H9 (cell line): ENCODE data around the gene DOC2B. TPM values are rescaled to one million over a fixed set of nuclear protein-coding genes. Genes with fewer than 3 reads are reported as not detected.

Source experiments
- DNase-seq: peaks from one replicate; pipeline ENCODE4 v3.0.0-alpha.2; 2017
- H2AFZ ChIP-seq: one replicate; pipeline ENCODE4 v1.6.1; 2013; ENCODE audit warnings: mild to moderate bottlenecking, low read length, control low read depth, moderate library complexity
- H2AK5ac ChIP-seq: 2 replicates; pipeline ENCODE4 v1.6.1; 2013; ENCODE audit warnings: low read length, control low read depth, mixed read lengths; ENCODE audit not compliant: insufficient read length
- H2BK120ac ChIP-seq: one replicate; pipeline ENCODE4 v1.6.1; 2013; ENCODE audit warnings: low read depth, mild to moderate bottlenecking, low read length, control low read depth, inconsistent platforms; ENCODE audit not compliant: poor library complexity, severe bottlenecking
- H2BK12ac ChIP-seq: 2 replicates; pipeline ENCODE4 v1.6.1; 2013; ENCODE audit warnings: low read length, control low read depth, mixed read lengths, low read depth; ENCODE audit not compliant: insufficient read length
- H2BK15ac ChIP-seq: 2 replicates; pipeline ENCODE4 v1.6.1; 2013; ENCODE audit warnings: low read depth, low read length, control low read depth
- H2BK20ac ChIP-seq: one replicate; pipeline ENCODE4 v1.6.1; 2013; ENCODE audit warnings: low read depth, mild to moderate bottlenecking, low read length, control low read depth, inconsistent platforms; ENCODE audit not compliant: poor library complexity, severe bottlenecking
- H2BK5ac ChIP-seq: 2 replicates; pipeline ENCODE4 v1.6.1; 2013; ENCODE audit warnings: low read length, control low read depth, mixed read lengths; ENCODE audit not compliant: insufficient read length
- H3K14ac ChIP-seq: 2 replicates; pipeline ENCODE4 v1.6.1; 2013; ENCODE audit warnings: low read length, control low read depth; ENCODE audit not compliant: insufficient read depth
- H3K18ac ChIP-seq: 2 replicates; pipeline ENCODE4 v1.6.1; 2013; ENCODE audit warnings: low read depth, mild to moderate bottlenecking, mixed read lengths, low read length, control low read depth; ENCODE audit not compliant: insufficient read length
- H3K23ac ChIP-seq: 2 replicates; pipeline ENCODE4 v1.6.1; 2013; ENCODE audit warnings: low read length, control low read depth, mixed read lengths, low read depth; ENCODE audit not compliant: insufficient read length
- H3K23me2 ChIP-seq: 2 replicates; pipeline ENCODE4 v1.6.1; 2013; ENCODE audit warnings: low read depth, mild to moderate bottlenecking, mixed read lengths, low read length, control low read depth; ENCODE audit not compliant: insufficient read length, poor library complexity, severe bottlenecking
- H3K27ac ChIP-seq: 2 replicates; pipeline ENCODE4 v1.5.1; 2013; ENCODE audit warnings: low read length, control low read depth, mixed read lengths, low read depth; ENCODE audit not compliant: insufficient read length
- H3K27me3 ChIP-seq: 2 replicates; pipeline ENCODE4 v1.6.1; 2013; ENCODE audit warnings: low read length, control low read depth, inconsistent platforms; ENCODE audit not compliant: insufficient read depth
- H3K4ac ChIP-seq: 2 replicates; pipeline ENCODE4 v1.6.1; 2013; ENCODE audit warnings: low read depth, mild to moderate bottlenecking, control low read depth, inconsistent platforms, low read length, moderate library complexity
- H3K4me1 ChIP-seq: 2 replicates; pipeline ENCODE4 v1.6.1; 2013; ENCODE audit warnings: low read length, control low read depth, inconsistent platforms; ENCODE audit not compliant: insufficient read depth
- H3K4me2 ChIP-seq: 2 replicates; pipeline ENCODE4 v1.6.1; 2013; ENCODE audit warnings: low read length, control low read depth, mixed read lengths; ENCODE audit not compliant: insufficient read length, insufficient read depth
- H3K56ac ChIP-seq: 2 replicates; pipeline ENCODE4 v1.6.1; 2013; ENCODE audit warnings: low read depth, mild to moderate bottlenecking, mixed read lengths, low read length, control low read depth; ENCODE audit not compliant: insufficient read length
- H3K79me1 ChIP-seq: 2 replicates; pipeline ENCODE4 v1.6.1; 2013; ENCODE audit warnings: low read depth, mild to moderate bottlenecking, moderate library complexity, low read length, control low read depth, inconsistent platforms; ENCODE audit not compliant: insufficient read depth, poor library complexity, severe bottlenecking
- H3K79me2 ChIP-seq: 2 replicates; pipeline ENCODE4 v1.6.1; 2013; ENCODE audit warnings: low read length, control low read depth, inconsistent platforms; ENCODE audit not compliant: insufficient read depth
- H3K9ac ChIP-seq: 2 replicates; pipeline ENCODE4 v1.6.1; 2013; ENCODE audit warnings: low read length, control low read depth, mixed read lengths; ENCODE audit not compliant: insufficient read length; ENCODE audit errors: extremely low read depth
- H3K9me3 ChIP-seq: one replicate; pipeline ENCODE4 v1.6.1; 2013; ENCODE audit warnings: low read depth, low read length, inconsistent platforms; ENCODE audit not compliant: control insufficient read depth
- H3T11ph ChIP-seq: one replicate; pipeline ENCODE4 v1.6.1; 2013; ENCODE audit warnings: mild to moderate bottlenecking, low read length, control low read depth, inconsistent platforms
- H4K20me1 ChIP-seq: one replicate; pipeline ENCODE4 v1.6.1; 2013; ENCODE audit not compliant: control insufficient read depth, insufficient read length, insufficient read depth
- H4K5ac ChIP-seq: 2 replicates; pipeline ENCODE4 v1.6.1; 2013; ENCODE audit warnings: low read depth, mild to moderate bottlenecking, mixed read lengths, low read length, control low read depth; ENCODE audit not compliant: insufficient read length
- H4K8ac ChIP-seq: replicated peaks from 2 replicates; pipeline ENCODE4 v1.6.1; 2013; ENCODE audit warnings: low read length, control low read depth, mixed read lengths, low read depth; ENCODE audit not compliant: insufficient read length
- H4K91ac ChIP-seq: 2 replicates; pipeline ENCODE4 v1.6.1; 2013; ENCODE audit warnings: low read depth, mild to moderate bottlenecking, moderate library complexity, mixed read lengths, low read length, control low read depth; ENCODE audit not compliant: insufficient read length
- H3K27ac Mint-ChIP-seq, 3 experiments: 2 replicates in 2 of 3; 3 replicates in 1 of 3; pipeline ENCODE4 v1.8.0; 2020 to 2021; ENCODE audit warnings: mixed read lengths in 3 of 3, mild to moderate bottlenecking in 1 of 3, moderate library complexity in 1 of 3
- H3K27me3 Mint-ChIP-seq: 2 replicates; pipeline ENCODE4 v1.8.0; 2021; ENCODE audit warnings: low read depth, mild to moderate bottlenecking, moderate library complexity, mixed read lengths
- H3K36me3 Mint-ChIP-seq, 3 experiments: 2 replicates in 2 of 3; 3 replicates in 1 of 3; pipeline ENCODE4 v1.8.0; 2020 to 2021; ENCODE audit warnings: low read depth in 3 of 3, mixed read lengths in 3 of 3; ENCODE audit not compliant: insufficient read depth in 1 of 3
- H3K4me1 Mint-ChIP-seq, 2 experiments: 2 replicates each; pipeline ENCODE4 v1.8.0; 2020; ENCODE audit warnings: mixed read lengths in 2 of 2
- H3K4me3 Mint-ChIP-seq, 2 experiments: 2 replicates in 1 of 2; 3 replicates in 1 of 2; pipeline ENCODE4 v1.8.0; 2020 to 2021; ENCODE audit warnings: mild to moderate bottlenecking in 2 of 2, mixed read lengths in 2 of 2, moderate library complexity in 1 of 2
- H3K9me3 Mint-ChIP-seq, 2 experiments: 2 replicates in 1 of 2; 3 replicates in 1 of 2; pipeline ENCODE4 v1.8.0; 2020; ENCODE audit warnings: mild to moderate bottlenecking in 2 of 2, mixed read lengths in 2 of 2, moderate library complexity in 1 of 2
- CTCF ChIP-seq: fragments of 200-600 bp; sonication (generic); conservative IDR thresholded peaks from 3 replicates; pipeline ENCODE4 v1.8.0; 2021; ENCODE audit warnings: antibody characterized with exemption, mild to moderate bottlenecking
- WGBS: extraction: QIAGEN DNeasy Blood & Tissue Kit; methylation state at CpG from one replicate; pipeline ENCODE4 v1.1.7; 2013; ENCODE audit warnings: missing lambda C conversion rate, low lambda C conversion rate, mixed read lengths; ENCODE audit not compliant: insufficient read length; ENCODE audit errors: extremely low coverage; 5-methylcytosine and 5-hydroxymethylcytosine counted together
- total RNA-seq: library from RNA; stranded (reverse); gene quantifications from 2 replicates; pipeline ENCODE4 v1.2.1, GENCODE V29; 2021

Gene DOC2B
- total RNA-seq, 1 experiment from 2014 or later: 2.1 TPM

GRCh38 chr17:165939-166338 lies 15.5 kb downstream of the DOC2B start:
- WGBS: no CpG with 5 or more reads among the region's 14 CpGs

More at GRCh38 chr17:165939-166338, 15.5 kb downstream of the DOC2B start:
- Mint-ChIP-seq H3K9me3 (no peaks in the 10 kb centered on the region; a peak in 1 of 5 replicates), H3K4me1 (peaks cover 2 to 4% of the 10 kb centered on the region in 2 experiments; a peak in 2 of 4 replicates), H3K27ac (no peak overlapping the region), H3K27me3 (no peaks in the 10 kb centered on the region; the same call in none of the 2 replicates), H3K36me3 (no peaks in the 10 kb centered on the region), H3K4me3 (no peak overlapping the region)
- Histone ChIP-seq H2BK5ac (no peak overlapping the region), H2BK120ac (no peak overlapping the region), H2BK20ac (no peak overlapping the region), H3K23me2 (no peaks in the 10 kb centered on the region), H4K8ac (no peak overlapping the region), H4K91ac (no peak overlapping the region), H3K27me3 (no peaks in the 10 kb centered on the region), H4K20me1 (no peaks in the 10 kb centered on the region), H3K9ac (no peak overlapping the region), H3K56ac (no peak overlapping the region), H2BK15ac (no peak overlapping the region), H3K79me2 (no peaks in the 10 kb centered on the region), H3K4me2 (no peak overlapping the region), H3K9me3 (no peaks in the 10 kb centered on the region), H3K18ac (no peak overlapping the region), H3K79me1 (no peaks in the 10 kb centered on the region), H3K4me1 (no peaks in the 10 kb centered on the region), H3T11ph (no peak overlapping the region), H2AFZ (no peak overlapping the region), H3K14ac (no peak overlapping the region), H2BK12ac (no peak overlapping the region), H2AK5ac (no peak overlapping the region), H3K4ac (no peak overlapping the region), H4K5ac (no peak overlapping the region), H3K23ac (no peak overlapping the region), H3K27ac (no peak overlapping the region)
- DNase-seq: no peak
- no peak for TF ChIP-seq CTCF
